Thyroid gland (tissue), 4 donors: ENCODE results near the gene MBD2. TPM values are rescaled to one million over a fixed set of nuclear protein-coding genes. Genes with fewer than 3 reads are reported as not detected.

ENCODE experiments used
- DNase-seq, 2 donors: peaks; one replicate each; pipeline ENCODE4 v3.0.0-alpha.2; 2019
- H3K27ac ChIP-seq, 3 donors: fragments of 200-600 bp; sonication (generic); 1 replicate in 2 of 3; 2 replicates in 1 of 3; pipeline ENCODE4 v1.5.1; 2016 to 2019; ENCODE audit warnings: mild to moderate bottlenecking in 1 of 3, moderate library complexity in 1 of 3
- H3K27me3 ChIP-seq: fragments of 200-600 bp; sonication (generic); one replicate; pipeline ENCODE4 v1.5.1; 2019
- H3K36me3 ChIP-seq, 2 donors: fragments of 200-600 bp; sonication (generic); one replicate each; pipeline ENCODE4 v1.5.1; 2016 to 2019
- H3K4me1 ChIP-seq, 2 donors: fragments of 200-600 bp; sonication (generic); one replicate each; pipeline ENCODE4 v1.5.1; 2017 to 2019
- H3K4me3 ChIP-seq, 3 donors: fragments of 200-600 bp; sonication (generic); replicated peaks in 1 of 3; 1 replicate in 2 of 3; 2 replicates in 1 of 3; pipeline ENCODE4 v1.5.1; 2016; ENCODE audit warnings: mild to moderate bottlenecking in 1 of 3
- H3K9me3 ChIP-seq: fragments of 200-600 bp; sonication (generic); one replicate; pipeline ENCODE4 v1.5.1; 2017
- CTCF ChIP-seq, 6 experiments: fragments of 200-600 bp in 3 of 6; fragments of 450-650 bp in 3 of 6; sonication (generic) in 3 of 6; IDR thresholded peaks; one replicate each; pipeline ENCODE4 v1.5.1; 2016 to 2019; ENCODE audit warnings: antibody characterized with exemption in 6 of 6, mild to moderate bottlenecking in 2 of 6, inconsistent platforms in 1 of 6, moderate library complexity in 1 of 6
- POLR2A ChIP-seq, 2 donors: fragments of 450-650 bp; IDR thresholded peaks; one replicate each; pipeline ENCODE4 v1.6.1; 2017; ENCODE audit warnings: antibody characterized with exemption in 2 of 2, mild to moderate bottlenecking in 2 of 2, moderate library complexity in 1 of 2
- WGBS, 2 donors: methylation state at CpG; one replicate each; pipeline ENCODE4 v1.1.5; 2017; 5-methylcytosine and 5-hydroxymethylcytosine counted together
- intact Hi-C: fragments of 100-400 bp; cut with DNase I; formaldehyde crosslinking; loops from one replicate; pipeline ENCODE4 v1.15.1; 2023
- total RNA-seq, 4 donors: library from RNA; depleted of rRNA; stranded (reverse); fragments of >200 nt; gene quantifications; one replicate each; pipeline ENCODE4 v1.2.3, GENCODE V29; 2016

The MBD2 gene
- total RNA-seq, 4 donors from 2014 or later, result 81.4 to 96.3 (median 88.8) TPM

- WGBS, 2 donors, result 92 to 99% methylated on average over 3 of the region's 3 CpGs
- H3K27ac ChIP-seq, result no peak overlapping the region
- no peaks in the 10 kb centered on the region for H3K36me3 ChIP-seq
- no peak for DNase-seq
- no peak overlapping the region for H3K4me3 ChIP-seq
- TF ChIP-seq POLR2A (IDR thresholded peaks at IDR 0.05) (no peak), CTCF (IDR thresholded peaks at IDR 0.05) (no peak)
- H3K27me3 ChIP-seq, result no peaks in the 10 kb centered on the region
- H3K9me3 ChIP-seq, result no peaks in the 10 kb centered on the region
- no peaks in the 10 kb centered on the region for H3K4me1 ChIP-seq
- intact Hi-C loops, result no loop called here
Observed at GRCh38 chr18:54141041-54141608, 83.3 kb downstream of the MBD2 start.

GRCh38 chr18:54140641-54141040 lies 83.8 kb downstream of the MBD2 start:
- WGBS, 2 donors, result 47 to 93% methylated on average over 1 of the region's 1 CpG
- Histone ChIP-seq H3K4me1 (no peaks in the 10 kb centered on the region), H3K27me3 (no peaks in the 10 kb centered on the region), H3K4me3 (no peak overlapping the region), H3K36me3 (no peaks in the 10 kb centered on the region), H3K27ac (no peak overlapping the region), H3K9me3 (no peaks in the 10 kb centered on the region)
- intact Hi-C loops, result no loop called here
- TF ChIP-seq CTCF (IDR thresholded peaks at IDR 0.05) (no peak), POLR2A (IDR thresholded peaks at IDR 0.05) (no peak)
- DNase-seq, result no peak

GRCh38 chr18:54135216-54135615 lies 89.3 kb downstream of the MBD2 start:
- DNase-seq, result no peak
- Histone ChIP-seq H3K9me3 (no peaks in the 10 kb centered on the region), H3K4me3 (no peak overlapping the region), H3K27me3 (no peaks in the 10 kb centered on the region), H3K36me3 (no peaks in the 10 kb centered on the region), H3K27ac (no peak overlapping the region), H3K4me1 (no peaks in the 10 kb centered on the region)
- 76 to 81% methylated on average over 3 of the region's 3 CpGs for WGBS, 2 donors
- no peak for TF ChIP-seq CTCF (IDR thresholded peaks at IDR 0.05)
- TF ChIP-seq POLR2A (IDR thresholded peaks at IDR 0.05), result no peak
- intact Hi-C loops, result no loop called here

GRCh38 chr18:54134053-54134452 lies 90.4 kb downstream of the MBD2 start:
- no peaks in the 10 kb centered on the region for H3K36me3 ChIP-seq
- no peak overlapping the region for H3K4me3 ChIP-seq
- no peaks in the 10 kb centered on the region for H3K9me3 ChIP-seq
- no peak for TF ChIP-seq POLR2A (IDR thresholded peaks at IDR 0.05)
- no peak for TF ChIP-seq CTCF (IDR thresholded peaks at IDR 0.05)
- intact Hi-C loops, result no loop called here
- no peak for DNase-seq
- H3K4me1 ChIP-seq, result no peaks in the 10 kb centered on the region
- no peak overlapping the region for H3K27ac ChIP-seq
- no peaks in the 10 kb centered on the region for H3K27me3 ChIP-seq

- no peaks in the 10 kb centered on the region for H3K36me3 ChIP-seq
- no peaks in the 10 kb centered on the region for H3K4me1 ChIP-seq
- no peak overlapping the region for H3K27ac ChIP-seq
- DNase-seq, result no peak
- intact Hi-C loops, result no loop called here
- TF ChIP-seq POLR2A (IDR thresholded peaks at IDR 0.05) (no peak), CTCF (IDR thresholded peaks at IDR 0.05) (no peak)
- no peaks in the 10 kb centered on the region for H3K27me3 ChIP-seq
- H3K9me3 ChIP-seq, result no peaks in the 10 kb centered on the region
- no peak overlapping the region for H3K4me3 ChIP-seq
Observed at GRCh38 chr18:54130631-54131030, 93.8 kb downstream of the MBD2 start.
